K562 (cell line): Measurements from ENCODE around the gene DGUOK. TPM values are rescaled to one million over a fixed set of nuclear protein-coding genes. Genes with fewer than 3 reads are reported as not detected.

ENCODE experiments used
- ATAC-seq: fragments of 200-7000 bp; cut with Tn5 transposase; 3 replicates; pipeline ENCODE4 v1.9.1; 2020; ENCODE audit warnings: moderate library complexity
- BruUV-seq: library from RNA; stranded (reverse); fragments of 400-500 nt; replicated peaks from 2 replicates; lab custom pipeline; 2021; lab: Mats Ljungman, UMichigan
- CTCF ChIA-PET: fragments of 300-600 bp; formaldehyde crosslinking; extraction: SDS; loops from one replicate; lab custom pipeline; 2021; ENCODE audit warnings: low intra/inter-chr PET ratio; lab: Yijun Ruan, JAX
- POLR2A ChIA-PET: fragments of 300-600, 350-650 bp; sonication (Branson Sonifier 250); formaldehyde crosslinking; extraction: SDS; loops from one replicate; lab custom pipeline; 2021; ENCODE audit warnings: antibody characterized with exemption, inconsistent platforms; lab: Yijun Ruan, JAX
- DNase-seq, 4 experiments: peaks; one replicate each; pipeline versions ENCODE4 v3.0.0 to v3.0.0-alpha.2; 2011 to 2018; ENCODE audit warnings: low spot score in 3 of 4, mixed read lengths in 3 of 4; ENCODE audit errors: extremely low read depth in 1 of 4
- FAIRE-seq: peaks from 2 replicates; lab custom pipeline; 2011; peaks lifted over from hg19 to GRCh38; lab: Jason Lieb, UNC
- H2AFZ ChIP-seq: 2 replicates; pipeline ENCODE4 v1.6.0; 2011; ENCODE audit warnings: low read depth, low read length, control low read depth, inconsistent platforms
- H3K27ac ChIP-seq: fragments of 200-600 bp; 3 replicates; pipeline ENCODE4 v1.8.0; 2011; ENCODE audit warnings: low read depth, mild to moderate bottlenecking, control low read depth, inconsistent platforms, low read length, moderate library complexity, mixed read lengths; ENCODE audit errors: extremely low read depth
- H3K27me3 ChIP-seq, 2 experiments: fragments of 300-600 bp in 1 of 2; 2 replicates in 1 of 2; 3 replicates in 1 of 2; pipeline versions ENCODE4 v1.6.0 to v1.8.0; 2011; ENCODE audit warnings: inconsistent platforms in 2 of 2, low read length in 2 of 2, mild to moderate bottlenecking in 1 of 2, mixed read lengths in 1 of 2, moderate library complexity in 1 of 2; ENCODE audit not compliant: control insufficient read depth in 2 of 2, insufficient read depth in 2 of 2
- H3K36me3 ChIP-seq: fragments of 300-600 bp; 3 replicates; pipeline ENCODE4 v1.8.0; 2011; ENCODE audit warnings: mild to moderate bottlenecking, low read length, inconsistent platforms; ENCODE audit not compliant: control insufficient read depth, insufficient read depth
- H3K4me1 ChIP-seq, 2 experiments: fragments of 200-600 bp in 1 of 2; replicated peaks in 1 of 2; 2 replicates in 1 of 2; 3 replicates in 1 of 2; pipeline versions ENCODE4 v1.5.1 to v1.8.0; 2011; ENCODE audit warnings: inconsistent platforms in 2 of 2, low read length in 2 of 2, mild to moderate bottlenecking in 1 of 2, mixed read lengths in 1 of 2, moderate library complexity in 1 of 2; ENCODE audit not compliant: control insufficient read depth in 2 of 2, insufficient read depth in 2 of 2
- H3K4me2 ChIP-seq: 2 replicates; pipeline ENCODE4 v1.6.1; 2011; ENCODE audit warnings: low read length, control low read depth, inconsistent platforms, mixed read lengths; ENCODE audit not compliant: insufficient read depth
- H3K4me3 ChIP-seq: fragments of 200-600 bp; sonication (generic), shearing (Covaris generic); 2 replicates; pipeline ENCODE4 v1.5.1; 2016; ENCODE audit warnings: control low read depth, inconsistent platforms
- H3K79me2 ChIP-seq: fragments of 200-600 bp; 3 replicates; pipeline ENCODE4 v1.8.0; 2011; ENCODE audit warnings: low read length, inconsistent platforms; ENCODE audit not compliant: control insufficient read depth, insufficient read depth
- H3K9ac ChIP-seq, 2 experiments: 2 replicates each; pipeline versions ENCODE4 v1.6.0 to v1.6.1; 2011; ENCODE audit warnings: low read depth in 2 of 2, low read length in 2 of 2, control low read depth in 1 of 2, inconsistent platforms in 1 of 2, mild to moderate bottlenecking in 1 of 2, mixed read lengths in 1 of 2; ENCODE audit not compliant: insufficient read depth in 1 of 2
- H3K9me1 ChIP-seq: one replicate; pipeline ENCODE4 v1.6.0; 2011; ENCODE audit warnings: inconsistent platforms, mild to moderate bottlenecking, low read length, moderate library complexity; ENCODE audit not compliant: control insufficient read depth, insufficient read depth
- H3K9me3 ChIP-seq: replicated peaks from 2 replicates; pipeline ENCODE4 v1.5.1; 2011; ENCODE audit warnings: low read depth, low read length, inconsistent platforms; ENCODE audit not compliant: control insufficient read depth, insufficient read depth
- H4K20me1 ChIP-seq: replicated peaks from 2 replicates; pipeline ENCODE4 v1.6.1; 2011; ENCODE audit warnings: low read length, inconsistent platforms, mixed read lengths; ENCODE audit not compliant: control insufficient read depth, insufficient read depth
- CREM ChIP-seq: IDR thresholded peaks from 2 replicates; pipeline ENCODE4 v1.6.1; 2014; ENCODE audit warnings: antibody characterized with exemption, low read depth
- DIDO1 ChIP-seq: fragments of 450-650 bp; IDR thresholded peaks from 2 replicates; pipeline ENCODE4 v1.6.1; 2016; ENCODE audit warnings: low read depth, missing biosample characterization, missing genetic modification characterization
- ETS2 ChIP-seq: IDR thresholded peaks from 2 replicates; pipeline ENCODE4 v1.6.1; 2016; ENCODE audit warnings: borderline replicate concordance, missing genetic modification characterization, mild to moderate bottlenecking, moderate library complexity, missing compliant biosample characterization; ENCODE audit not compliant: poor library complexity, severe bottlenecking
- NFXL1 ChIP-seq: fragments of 450-650 bp; formaldehyde crosslinking; IDR thresholded peaks from 2 replicates; pipeline ENCODE4 v1.4.0; 2021; ENCODE audit warnings: mild to moderate bottlenecking
- RBBP5 ChIP-seq: fragments of 200-600 bp; sonication (generic); IDR thresholded peaks from 2 replicates; pipeline ENCODE4 v1.6.1; 2012; ENCODE audit warnings: borderline replicate concordance, mild to moderate bottlenecking, low read length, control low read depth, inconsistent platforms; ENCODE audit not compliant: insufficient read depth, poor library complexity, severe bottlenecking
- ZFPM2 ChIP-seq: fragments of 250-450 bp; sonication (Bioruptor Pico); IDR thresholded peaks from 2 replicates; pipeline ENCODE4 v1.5.1; 2022; ENCODE audit warnings: mild to moderate bottlenecking
- ZNF41 ChIP-seq: fragments of 250-450 bp; sonication (Bioruptor Pico); conservative IDR thresholded peaks from 2 replicates; pipeline ENCODE4 v1.4.0; 2020; ENCODE audit warnings: mild to moderate bottlenecking
- WGBS: fragments of 100-300 bp; shearing (Covaris generic); methylation state at CpG from one replicate; pipeline ENCODE4 v1.1.6; 2016; ENCODE audit warnings: low coverage, mixed read lengths; ENCODE audit not compliant: insufficient coverage; ENCODE audit errors: missing lambda C conversion rate; 5-methylcytosine and 5-hydroxymethylcytosine counted together
- in situ Hi-C: fragments of 300-500 bp; cut with MboI; formaldehyde crosslinking; loops from 4 replicates; pipeline ENCODE4 v1.15.0; 2018; ENCODE audit warnings: inconsistent platforms, mixed read lengths
- intact Hi-C: fragments of 100-400 bp; cut with micrococcal nuclease; formaldehyde crosslinking; loops from 2 replicates; pipeline ENCODE4 v1.14.2; 2022
- polyA plus RNA-seq, 8 experiments: library from polyadenylated mRNA; depleted of rRNA in 4 of 8; stranded (reverse) in 5 of 8; unstranded in 3 of 8; fragments of >200 nt; fragmentation: Nextera tagmentation in 2 of 8; fragmentation: Illumina TruSeq in 1 of 8; extraction: Ambion mirVana in 2 of 8; extraction: Trizol in 1 of 8; gene quantifications; 2 replicates each; pipeline versions ENCODE4 v1.2.1 to v1.2.3, GENCODE V29; 2011 to 2014; ENCODE audit warnings: inconsistent platforms in 1 of 8, missing spikeins in 1 of 8
- total RNA-seq, 7 experiments: library from RNA; depleted of rRNA in 6 of 7; stranded (reverse); fragments of >200 nt in 6 of 7; fragmentation: Illumina TruSeq in 2 of 7; extraction: Trizol in 2 of 7; gene quantifications; 2 replicates each; pipeline versions ENCODE4 v1.2.1 to v1.2.3, GENCODE V29; 2011 to 2021; ENCODE audit warnings: low replicate concordance in 1 of 7
- TF ChIP-seq, protein P1 (sequence below): fragments of 450-650 bp; IDR thresholded peaks from 2 replicates; pipeline ENCODE4 v1.6.1; 2017; ENCODE audit warnings: antibody characterized with exemption, mild to moderate bottlenecking

The DGUOK gene
- total and polyA plus RNA-seq, 9 of the 15 experiments (the other 6 are each of a cell fraction or from before 2014, with no cell fraction given) = 67.0 to 288 (median 126) TPM

- H4K20me1 ChIP-seq = no peaks in the 10 kb centered on the region
- H3K9me3 ChIP-seq = no peaks in the 10 kb centered on the region; the same call in 1 of the 2 replicates
- intact Hi-C loops = no loop called here
- POLR2A ChIA-PET = interaction anchor here (0.7 to 1.3 kb wide), 2 partner anchors 24 to 213 kb away, joined by 3 read pairs; no protein-coding TSS in a partner anchor
- no peak for FAIRE-seq
- no peaks in the 10 kb centered on the region for H3K79me2 ChIP-seq
- H3K36me3 ChIP-seq = no peaks in the 10 kb centered on the region
- no peaks in the 10 kb centered on the region for H3K27me3 ChIP-seq
- in situ Hi-C loops = no loop called here
- TF ChIP-seq DIDO1 (tag) (no peak), NFXL1 (CRISPR knock-in tag) (no peak), CREM (no peak), RBBP5 (no peak), ZNF41 (no peak), ZFPM2 (no peak), ETS2 (tag) (no peak)
- TF ChIP-seq, protein P1, sequence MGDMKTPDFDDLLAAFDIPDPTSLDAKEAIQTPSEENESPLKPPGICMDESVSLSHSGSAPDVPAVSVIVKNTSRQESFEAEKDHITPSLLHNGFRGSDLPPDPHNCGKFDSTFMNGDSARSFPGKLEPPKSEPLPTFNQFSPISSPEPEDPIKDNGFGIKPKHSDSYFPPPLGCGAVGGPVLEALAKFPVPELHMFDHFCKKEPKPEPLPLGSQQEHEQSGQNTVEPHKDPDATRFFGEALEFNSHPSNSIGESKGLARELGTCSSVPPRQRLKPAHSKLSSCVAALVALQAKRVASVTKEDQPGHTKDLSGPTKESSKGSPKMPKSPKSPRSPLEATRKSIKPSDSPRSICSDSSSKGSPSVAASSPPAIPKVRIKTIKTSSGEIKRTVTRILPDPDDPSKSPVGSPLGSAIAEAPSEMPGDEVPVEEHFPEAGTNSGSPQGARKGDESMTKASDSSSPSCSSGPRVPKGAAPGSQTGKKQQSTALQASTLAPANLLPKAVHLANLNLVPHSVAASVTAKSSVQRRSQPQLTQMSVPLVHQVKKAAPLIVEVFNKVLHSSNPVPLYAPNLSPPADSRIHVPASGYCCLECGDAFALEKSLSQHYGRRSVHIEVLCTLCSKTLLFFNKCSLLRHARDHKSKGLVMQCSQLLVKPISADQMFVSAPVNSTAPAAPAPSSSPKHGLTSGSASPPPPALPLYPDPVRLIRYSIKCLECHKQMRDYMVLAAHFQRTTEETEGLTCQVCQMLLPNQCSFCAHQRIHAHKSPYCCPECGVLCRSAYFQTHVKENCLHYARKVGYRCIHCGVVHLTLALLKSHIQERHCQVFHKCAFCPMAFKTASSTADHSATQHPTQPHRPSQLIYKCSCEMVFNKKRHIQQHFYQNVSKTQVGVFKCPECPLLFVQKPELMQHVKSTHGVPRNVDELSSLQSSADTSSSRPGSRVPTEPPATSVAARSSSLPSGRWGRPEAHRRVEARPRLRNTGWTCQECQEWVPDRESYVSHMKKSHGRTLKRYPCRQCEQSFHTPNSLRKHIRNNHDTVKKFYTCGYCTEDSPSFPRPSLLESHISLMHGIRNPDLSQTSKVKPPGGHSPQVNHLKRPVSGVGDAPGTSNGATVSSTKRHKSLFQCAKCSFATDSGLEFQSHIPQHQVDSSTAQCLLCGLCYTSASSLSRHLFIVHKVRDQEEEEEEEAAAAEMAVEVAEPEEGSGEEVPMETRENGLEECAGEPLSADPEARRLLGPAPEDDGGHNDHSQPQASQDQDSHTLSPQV = no peak
- WGBS = 26% methylated on average over 4 of the region's 4 CpGs
- peak overlapping the region in 1 of 2 experiments; percentile 28; a peak in 1 of 4 replicates for H3K9ac ChIP-seq
- no peak overlapping the region for H3K4me3 ChIP-seq
- H3K4me1 ChIP-seq = peaks cover 0 to 10% of the 10 kb centered on the region in 2 experiments; a peak in 1 of 5 replicates
- H2AFZ ChIP-seq = peak overlapping the region; percentile 81
- no peak for DNase-seq
- no peaks in the 10 kb centered on the region for H3K9me1 ChIP-seq
- peak; percentile 53 for ATAC-seq
- BruUV-seq = no TSS peak
- CTCF ChIA-PET = no interaction called here
- H3K27ac ChIP-seq = no peak overlapping the region
- H3K4me2 ChIP-seq = no peak overlapping the region; the same call in 1 of the 2 replicates
Observed at GRCh38 chr2:73897240-73897583, 29.5 kb upstream of the DGUOK start.
